ENCODE results near the gene C1QL1.

Gene C1QL1

GRCh38 chr17:44968225-44969143 is at the start of gene C1QL1:
TSS of gene C1QL1 (minus strand) at chr17:44968303. CDS start at chr17:44968048, 255 bp downstream.
- DNase-seq (ENCODE audit: low read depth): peak; percentile 97
- H3K9me3 ChIP-seq (ENCODE audit: control insufficient read depth, low read length): no peaks in the 10 kb centered on the region
- H3K4me1 ChIP-seq (ENCODE audit: control insufficient read depth, insufficient read depth, low read length): peaks cover 14% of the 10 kb centered on the region
- H3K9ac ChIP-seq (ENCODE audit: low read length): no peak within 1 kb of the TSS
- H3K27me3 ChIP-seq (replicated peaks; ENCODE audit: control insufficient read depth, insufficient read depth, low read length): peaks cover 45% of the 10 kb centered on the region
- H3K4me3 ChIP-seq (ENCODE audit: low read length): peak within 1 kb of the TSS; percentile 76
- no peaks in the 10 kb centered on the region for H3K36me3 ChIP-seq (ENCODE audit: control insufficient read depth, insufficient read depth, low read length, severe bottlenecking)

DNA sequence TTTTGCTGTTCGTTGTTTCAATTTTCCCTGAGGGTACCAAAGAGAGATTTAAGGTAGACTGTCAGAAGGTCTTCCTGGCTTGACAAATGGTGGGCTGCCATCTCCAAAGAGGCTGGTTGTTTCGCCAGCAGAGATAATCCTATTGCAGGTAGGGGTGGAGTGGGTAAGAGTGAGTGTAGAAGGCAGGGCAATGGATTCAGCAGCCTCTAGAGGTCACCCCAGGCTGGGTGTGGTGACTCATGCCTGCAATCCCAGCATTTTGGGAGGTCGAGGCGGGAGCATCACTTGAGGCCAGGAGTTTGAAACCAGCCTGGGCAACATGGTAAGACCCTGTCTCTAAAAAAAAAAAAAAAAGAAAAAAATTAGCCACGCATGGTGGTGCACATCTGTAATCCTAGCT is 48.7 kb upstream of the C1QL1 start:
- peaks cover 26% of the 10 kb centered on the region for H3K4me1 ChIP-seq (ENCODE audit: control insufficient read depth, insufficient read depth, low read length)
- no peak for DNase-seq (ENCODE audit: low read depth)

DNA sequence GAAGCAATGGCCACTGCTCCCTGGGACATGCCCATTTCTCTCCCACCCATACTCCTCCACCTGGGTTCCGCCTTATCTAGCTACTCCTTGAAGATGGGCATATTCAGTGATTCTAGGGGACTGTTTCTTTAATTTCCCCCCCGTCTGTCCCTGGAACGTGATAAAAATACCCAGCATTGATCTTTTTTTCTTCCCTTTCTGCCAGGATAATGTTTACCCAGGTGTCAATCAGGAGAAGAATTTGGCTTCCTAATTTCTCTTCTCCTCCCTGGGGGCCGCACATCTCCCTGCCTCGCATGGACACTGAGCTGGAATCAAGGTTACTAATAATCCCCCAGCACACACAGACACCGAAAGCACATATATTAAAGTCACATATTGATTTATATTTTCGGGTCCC is 48.1 kb upstream of the C1QL1 start:
- DNase-seq (ENCODE audit: low read depth): no peak
- Histone ChIP-seq H3K9ac (ENCODE audit: low read length) (no peak overlapping the region), H3K36me3 (ENCODE audit: control insufficient read depth, insufficient read depth, low read length, severe bottlenecking) (no peaks in the 10 kb centered on the region), H3K4me1 (ENCODE audit: control insufficient read depth, insufficient read depth, low read length) (peaks cover 20% of the 10 kb centered on the region), H3K4me3 (ENCODE audit: low read length) (no peak overlapping the region), H3K9me3 (ENCODE audit: control insufficient read depth, low read length) (no peaks in the 10 kb centered on the region), H3K27me3 (replicated peaks; ENCODE audit: control insufficient read depth, insufficient read depth, low read length) (no peaks in the 10 kb centered on the region)

More for the DNA sequence above, 48.7 kb upstream of the C1QL1 start:
- Histone ChIP-seq H3K9ac (ENCODE audit: low read length) (no peak overlapping the region), H3K9me3 (ENCODE audit: control insufficient read depth, low read length) (no peaks in the 10 kb centered on the region), H3K27me3 (replicated peaks; ENCODE audit: control insufficient read depth, insufficient read depth, low read length) (no peaks in the 10 kb centered on the region), H3K36me3 (ENCODE audit: control insufficient read depth, insufficient read depth, low read length, severe bottlenecking) (no peaks in the 10 kb centered on the region), H3K4me3 (ENCODE audit: low read length) (no peak overlapping the region)

GRCh38 chr17:45013021-45013997 is 45.2 kb upstream of the C1QL1 start:
- Histone ChIP-seq H3K36me3 (ENCODE audit: control insufficient read depth, insufficient read depth, low read length, severe bottlenecking) (no peaks in the 10 kb centered on the region), H3K4me3 (ENCODE audit: low read length) (no peak overlapping the region), H3K9ac (ENCODE audit: low read length) (peak overlapping the region; percentile 30), H3K27me3 (replicated peaks; ENCODE audit: control insufficient read depth, insufficient read depth, low read length) (peaks cover under 1% of the 10 kb centered on the region), H3K9me3 (ENCODE audit: control insufficient read depth, low read length) (no peaks in the 10 kb centered on the region), H3K4me1 (ENCODE audit: control insufficient read depth, insufficient read depth, low read length) (peaks cover 10% of the 10 kb centered on the region)
- no peak for DNase-seq (ENCODE audit: low read depth)

DNA sequence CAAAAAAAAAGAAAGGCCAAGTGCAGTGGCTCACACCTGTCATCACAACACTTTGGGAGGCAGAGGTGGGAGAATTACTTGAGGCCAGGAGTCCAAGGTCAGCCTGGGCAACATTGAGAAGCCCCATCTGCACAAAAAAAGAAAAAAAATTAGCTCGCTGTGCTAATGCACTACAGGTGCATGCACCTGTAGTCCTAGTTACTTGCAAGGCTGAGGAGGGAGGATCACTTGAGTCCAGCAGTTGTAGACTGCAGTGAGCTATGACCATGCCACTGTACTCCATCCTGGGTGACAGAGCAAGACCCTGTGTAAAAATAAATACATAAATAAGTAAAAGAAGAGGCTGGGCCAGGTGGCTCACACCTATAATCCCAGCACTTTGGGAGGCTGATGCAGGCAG is 43.7 kb upstream of the C1QL1 start:
- no peaks in the 10 kb centered on the region for H3K36me3 ChIP-seq (ENCODE audit: control insufficient read depth, insufficient read depth, low read length, severe bottlenecking)
- no peaks in the 10 kb centered on the region for H3K9me3 ChIP-seq (ENCODE audit: control insufficient read depth, low read length)
- no peak overlapping the region for H3K4me3 ChIP-seq (ENCODE audit: low read length)
- H3K4me1 ChIP-seq (ENCODE audit: control insufficient read depth, insufficient read depth, low read length): peaks cover 10% of the 10 kb centered on the region
- H3K9ac ChIP-seq (ENCODE audit: low read length): no peak overlapping the region
- H3K27me3 ChIP-seq (replicated peaks; ENCODE audit: control insufficient read depth, insufficient read depth, low read length): peaks cover 8% of the 10 kb centered on the region
- DNase-seq (ENCODE audit: low read depth): no peak

GRCh38 chr17:45009676-45010467 is 41.8 kb upstream of the C1QL1 start:
- no peak overlapping the region for H3K4me3 ChIP-seq (ENCODE audit: low read length)
- no peak overlapping the region for H3K9ac ChIP-seq (ENCODE audit: low read length)
- H3K36me3 ChIP-seq (ENCODE audit: control insufficient read depth, insufficient read depth, low read length, severe bottlenecking): no peaks in the 10 kb centered on the region
- no peaks in the 10 kb centered on the region for H3K9me3 ChIP-seq (ENCODE audit: control insufficient read depth, low read length)
- DNase-seq (ENCODE audit: low read depth): no peak
- H3K27me3 ChIP-seq (replicated peaks; ENCODE audit: control insufficient read depth, insufficient read depth, low read length): peaks cover 20% of the 10 kb centered on the region
- peaks cover 10% of the 10 kb centered on the region for H3K4me1 ChIP-seq (ENCODE audit: control insufficient read depth, insufficient read depth, low read length)

DNA sequence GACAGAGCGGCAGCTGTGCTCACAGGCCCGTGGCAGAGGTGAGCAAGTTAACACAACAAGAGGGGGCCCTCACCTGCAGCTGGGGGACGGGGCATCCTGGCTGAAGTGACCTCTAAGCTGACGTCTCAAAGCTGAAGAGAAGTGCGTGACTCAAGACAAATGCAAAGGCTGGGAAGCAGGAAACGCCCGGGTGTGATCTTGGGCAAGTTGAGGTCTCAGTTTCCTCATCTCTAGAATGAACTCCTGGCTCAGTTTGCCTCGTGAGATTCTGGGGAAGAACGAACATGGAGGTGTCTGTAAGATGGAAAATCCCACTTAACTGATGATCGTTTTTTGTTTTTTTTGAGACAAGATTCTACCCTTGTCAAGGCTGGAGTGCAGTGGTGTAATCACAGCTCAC is 40.1 kb upstream of the C1QL1 start:
- Histone ChIP-seq H3K27me3 (replicated peaks; ENCODE audit: control insufficient read depth, insufficient read depth, low read length) (peaks cover 20% of the 10 kb centered on the region), H3K9me3 (ENCODE audit: control insufficient read depth, low read length) (no peaks in the 10 kb centered on the region), H3K4me1 (ENCODE audit: control insufficient read depth, insufficient read depth, low read length) (peaks cover 8% of the 10 kb centered on the region), H3K9ac (ENCODE audit: low read length) (no peak overlapping the region), H3K4me3 (ENCODE audit: low read length) (no peak overlapping the region), H3K36me3 (ENCODE audit: control insufficient read depth, insufficient read depth, low read length, severe bottlenecking) (no peaks in the 10 kb centered on the region)
- no peak for DNase-seq (ENCODE audit: low read depth)

DNA sequence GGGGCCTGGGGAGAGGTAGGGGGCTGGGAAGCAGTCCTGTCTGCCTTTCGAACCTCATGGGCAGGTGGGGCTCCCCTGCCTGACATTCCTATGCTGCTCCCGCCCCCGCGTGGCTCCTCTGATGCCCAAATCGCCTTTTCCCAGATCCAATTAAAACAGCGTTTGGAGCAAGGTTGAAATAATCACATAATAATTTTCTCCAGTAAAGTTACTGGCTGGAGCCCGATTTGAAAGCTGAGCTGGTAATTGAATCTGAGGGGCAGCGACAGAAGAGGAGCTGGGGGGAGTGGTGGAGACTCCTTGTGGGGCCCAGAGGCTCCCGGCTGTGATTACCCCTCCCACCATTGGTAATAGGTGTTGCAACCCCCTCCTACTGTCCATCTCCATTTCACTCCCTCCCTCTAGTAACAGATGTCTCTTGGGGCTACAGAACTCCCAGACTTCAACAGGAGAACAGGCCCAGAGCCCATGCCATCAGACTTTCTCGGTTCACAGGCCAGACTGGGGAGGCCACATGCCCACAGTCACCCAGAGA is 38.9 kb upstream of the C1QL1 start:
- no peak overlapping the region for H3K4me3 ChIP-seq (ENCODE audit: low read length)
- H3K4me1 ChIP-seq (ENCODE audit: control insufficient read depth, insufficient read depth, low read length): no peaks in the 10 kb centered on the region
- no peaks in the 10 kb centered on the region for H3K36me3 ChIP-seq (ENCODE audit: control insufficient read depth, insufficient read depth, low read length, severe bottlenecking)
- H3K9ac ChIP-seq (ENCODE audit: low read length): no peak overlapping the region
- DNase-seq (ENCODE audit: low read depth): peak; percentile 13
- H3K9me3 ChIP-seq (ENCODE audit: control insufficient read depth, low read length): no peaks in the 10 kb centered on the region
- H3K27me3 ChIP-seq (replicated peaks; ENCODE audit: control insufficient read depth, insufficient read depth, low read length): peaks cover 27% of the 10 kb centered on the region

DNA sequence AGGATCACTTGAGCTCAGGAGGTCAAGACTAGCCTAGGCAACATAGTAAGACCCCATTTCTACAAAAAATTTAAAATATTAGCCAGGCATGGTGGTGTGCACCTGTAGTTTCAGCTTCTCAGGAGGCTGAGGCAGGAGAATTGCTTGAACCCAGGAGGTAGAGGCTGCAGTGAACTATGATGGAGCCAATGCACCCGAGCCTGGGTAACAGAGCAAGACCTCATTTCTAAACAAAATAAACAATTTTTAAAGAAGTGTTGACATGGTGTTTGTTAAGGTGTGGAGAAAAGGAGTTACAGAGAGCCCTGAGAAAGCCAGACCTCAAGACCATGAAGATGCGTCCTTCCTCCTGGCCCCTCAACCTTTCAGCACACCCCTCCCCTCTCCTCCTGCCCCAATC is 37.6 kb upstream of the C1QL1 start:
- Histone ChIP-seq H3K9me3 (ENCODE audit: control insufficient read depth, low read length) (no peaks in the 10 kb centered on the region), H3K9ac (ENCODE audit: low read length) (no peak overlapping the region), H3K4me1 (ENCODE audit: control insufficient read depth, insufficient read depth, low read length) (no peaks in the 10 kb centered on the region), H3K27me3 (replicated peaks; ENCODE audit: control insufficient read depth, insufficient read depth, low read length) (peaks cover 27% of the 10 kb centered on the region), H3K36me3 (ENCODE audit: control insufficient read depth, insufficient read depth, low read length, severe bottlenecking) (no peaks in the 10 kb centered on the region), H3K4me3 (ENCODE audit: low read length) (no peak overlapping the region)
- DNase-seq (ENCODE audit: low read depth): no peak

GRCh38 chr17:45004388-45004787 is 36.3 kb upstream of the C1QL1 start:
- Histone ChIP-seq H3K9ac (ENCODE audit: low read length) (no peak overlapping the region), H3K36me3 (ENCODE audit: control insufficient read depth, insufficient read depth, low read length, severe bottlenecking) (no peaks in the 10 kb centered on the region), H3K27me3 (replicated peaks; ENCODE audit: control insufficient read depth, insufficient read depth, low read length) (peaks cover 27% of the 10 kb centered on the region), H3K9me3 (ENCODE audit: control insufficient read depth, low read length) (peaks cover 5% of the 10 kb centered on the region), H3K4me1 (ENCODE audit: control insufficient read depth, insufficient read depth, low read length) (no peaks in the 10 kb centered on the region), H3K4me3 (ENCODE audit: low read length) (no peak overlapping the region)
- DNase-seq (ENCODE audit: low read depth): no peak
